Pulmonary artery endothelial cell (primary cell): ENCODE results near the gene RIMBP2. TPM values are rescaled to one million over a fixed set of nuclear protein-coding genes. Genes with fewer than 3 reads are reported as not detected.
"Not testable (repeated sequence)": the region's sequence is repeated elsewhere in the genome, so short reads cannot be mapped to it uniquely, and the experiment has no call there.

Experiments used
- DNase-seq: peaks from one replicate; pipeline ENCODE4 v3.0.0-alpha.2; 2011; ENCODE audit warnings: low read depth, low spot score
- total RNA-seq: library from RNA; depleted of rRNA; stranded (reverse); fragments of >200 nt; gene quantifications from 2 replicates; pipeline ENCODE4 v1.2.3, GENCODE V29; 2014

Gene RIMBP2
- total RNA-seq, 1 donor from 2014 or later = not detected

- DNase-seq = no peak
Observed at GRCh38 chr12:130608831-130609230, 107.3 kb downstream of the RIMBP2 start.

- DNase-seq = no peak
Observed at GRCh38 chr12:130608132-130608531, 108.0 kb downstream of the RIMBP2 start.

DNA sequence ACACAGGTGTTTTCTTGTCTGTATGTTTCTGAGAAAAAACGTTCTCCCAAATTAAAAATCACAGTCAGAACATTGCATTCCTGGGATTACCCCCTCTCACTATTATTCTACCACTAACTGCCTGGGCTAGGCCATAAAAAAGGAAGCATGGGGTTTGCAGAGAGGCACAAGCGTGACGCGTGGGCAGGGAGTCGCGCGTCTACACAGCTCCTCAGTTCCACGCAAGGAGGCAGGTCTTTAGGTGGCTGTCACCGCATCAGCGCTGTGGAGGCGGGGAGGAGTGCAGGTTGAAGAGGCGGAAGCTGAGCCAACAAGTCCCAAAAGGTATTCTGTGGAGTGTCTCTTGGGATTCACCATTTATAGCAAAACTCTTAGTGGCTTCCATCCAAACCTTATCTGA is 109.9 kb downstream of the RIMBP2 start:
- DNase-seq = no peak

DNA sequence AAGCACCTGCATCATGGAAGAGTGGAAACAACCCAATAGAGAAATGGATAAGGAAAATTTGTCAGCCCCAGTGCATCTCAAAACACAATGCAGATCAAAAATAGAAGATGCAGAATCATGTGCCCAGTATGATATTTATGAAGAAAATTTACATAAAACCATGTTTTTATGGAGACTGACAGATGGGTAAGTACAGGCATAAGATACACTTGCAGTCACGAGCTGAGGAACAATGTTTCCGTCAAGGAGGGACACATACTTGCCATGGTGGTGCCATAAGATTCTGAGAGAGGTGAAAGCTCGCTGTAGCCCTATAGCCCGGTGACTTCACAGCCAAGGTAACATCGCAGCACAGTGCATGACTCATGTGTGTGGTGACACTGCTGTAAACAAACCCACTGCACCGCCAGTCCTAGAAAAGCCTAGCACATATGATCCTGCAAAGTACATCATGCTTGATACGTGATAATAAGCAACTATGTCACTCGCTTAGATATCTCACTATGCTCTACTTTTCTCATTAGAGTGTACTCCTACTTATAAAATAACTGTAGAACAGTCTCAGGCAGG is 112.6 kb downstream of the RIMBP2 start:
- DNase-seq = no peak

- DNase-seq = no peak
Observed at GRCh38 chr12:130602251-130602650, 113.8 kb downstream of the RIMBP2 start.

GRCh38 chr12:130601327-130601726 is 114.8 kb downstream of the RIMBP2 start:
- DNase-seq = no peak

- DNase-seq = no peak
Observed at GRCh38 chr12:130596241-130596640, 119.9 kb downstream of the RIMBP2 start.

DNA sequence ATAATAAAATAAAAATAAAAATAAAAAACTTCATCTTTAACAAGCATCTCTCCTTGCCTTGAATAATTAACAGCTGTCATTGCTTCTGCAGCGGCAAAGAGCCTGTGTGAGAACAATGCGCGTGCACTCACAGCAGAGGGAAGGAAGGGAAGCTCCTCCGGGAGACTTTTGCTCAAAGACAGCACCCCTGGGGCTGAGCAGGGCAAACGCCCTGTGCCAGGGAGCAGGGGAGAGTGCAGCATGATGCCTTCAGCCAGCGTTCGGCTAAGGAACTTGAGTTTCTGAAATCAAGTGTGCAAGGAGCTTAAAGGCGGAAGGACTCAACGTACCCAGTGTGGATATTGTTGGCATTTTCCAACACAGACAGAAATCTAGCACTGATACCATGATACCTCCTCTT is 120.5 kb downstream of the RIMBP2 start:
- DNase-seq = no peak

DNA sequence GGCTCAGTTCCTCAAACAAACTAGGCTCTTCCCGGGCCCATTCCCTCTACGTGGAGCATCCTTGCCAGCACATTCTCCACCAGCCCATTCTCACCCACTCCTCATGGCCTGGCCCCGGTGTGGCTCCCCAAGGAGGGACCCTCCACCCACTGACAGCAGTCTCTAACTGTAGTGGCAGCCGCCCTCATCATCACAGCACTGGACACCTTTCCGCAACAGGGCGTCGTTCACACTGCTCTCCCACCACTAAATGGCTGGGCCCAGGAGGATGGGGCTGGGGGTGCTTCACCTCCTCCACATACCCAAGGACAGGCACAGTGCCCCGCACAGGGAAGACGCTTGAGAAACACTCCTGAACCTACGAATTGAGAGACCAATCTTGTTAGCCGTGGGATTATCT is 123.0 kb downstream of the RIMBP2 start:
- DNase-seq = no peak

GRCh38 chr12:130592641-130593040 is 123.5 kb downstream of the RIMBP2 start:
- DNase-seq = no peak

DNA sequence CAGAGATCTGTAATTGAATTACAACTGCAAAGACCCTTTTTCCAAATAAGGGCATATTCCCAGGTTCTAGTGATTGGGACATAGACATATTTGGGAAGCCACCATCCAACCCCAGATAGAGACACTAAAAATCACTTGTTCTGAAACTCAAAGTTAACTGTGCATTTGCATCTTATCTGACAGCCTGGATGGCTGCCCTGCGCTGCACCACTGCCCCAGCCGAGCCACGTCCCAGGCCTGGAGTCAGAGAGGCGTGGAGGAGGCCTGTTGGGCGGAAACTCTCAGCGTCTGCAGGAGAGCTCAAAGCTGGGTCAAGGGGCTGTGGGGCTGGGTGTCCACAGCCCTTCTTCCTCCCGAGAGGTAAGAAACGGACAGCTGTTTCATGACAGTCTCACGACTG is 124.4 kb downstream of the RIMBP2 start:
- no peak for DNase-seq

DNA sequence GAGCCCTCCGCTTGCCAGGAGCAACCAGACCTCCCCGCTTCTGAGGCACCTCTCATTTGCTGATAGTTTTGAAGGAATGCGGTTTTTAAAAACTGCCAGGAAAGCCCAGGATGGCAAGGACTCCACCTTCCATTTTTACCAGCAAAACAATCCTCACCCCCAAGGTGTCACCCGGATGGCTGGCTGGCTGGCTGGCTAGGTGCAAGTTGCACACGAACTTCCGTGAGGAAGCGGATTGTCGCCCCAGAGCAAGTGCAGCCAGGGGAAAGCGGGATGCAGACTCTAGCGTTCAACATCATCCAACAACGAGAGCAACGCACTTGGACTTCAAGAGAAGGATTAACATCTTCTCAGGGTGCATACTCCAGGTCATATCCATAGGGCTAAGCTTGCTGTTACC is 125.4 kb downstream of the RIMBP2 start:
- no peak for DNase-seq

- DNase-seq = no peak
Observed at GRCh38 chr12:130589540-130590317, 126.4 kb downstream of the RIMBP2 start.

DNA sequence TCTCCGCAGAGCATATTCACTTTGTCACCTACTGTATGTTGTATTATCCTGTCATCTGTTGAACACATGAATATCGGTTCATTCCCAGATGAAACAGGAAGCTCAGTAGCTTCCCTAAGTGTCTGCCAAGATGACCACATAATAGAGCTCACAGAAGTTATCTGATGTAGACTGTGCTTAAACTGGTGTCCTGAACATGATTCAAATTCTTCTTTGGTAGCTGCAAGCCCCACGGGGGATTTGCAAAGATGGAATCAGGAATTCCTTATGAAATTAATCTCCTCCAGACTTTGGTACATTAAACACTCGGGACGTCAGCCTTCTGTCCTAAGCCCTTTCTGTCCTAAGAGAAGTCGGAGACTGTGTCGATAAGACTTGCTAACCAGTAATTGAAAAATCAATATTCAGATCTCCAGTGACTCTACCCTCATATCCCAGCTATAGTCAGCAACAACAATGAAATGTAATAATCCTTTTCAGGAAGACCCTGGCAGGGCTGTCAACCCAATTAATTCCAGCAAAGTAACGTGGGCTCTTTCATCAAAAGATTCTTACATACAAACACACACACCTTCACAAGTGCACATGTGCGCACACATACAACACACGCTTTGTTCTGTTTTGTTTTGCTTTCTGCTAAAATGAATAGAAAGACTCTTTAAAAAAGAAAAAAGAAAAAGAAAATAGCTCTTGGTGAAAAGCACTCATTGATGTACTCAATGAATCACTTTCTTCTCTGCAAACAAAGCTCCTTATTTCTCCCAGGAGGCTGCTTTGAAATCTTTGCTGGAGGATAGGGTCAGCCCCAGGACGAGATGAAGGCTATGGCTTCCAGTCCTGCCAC is 127.2 kb downstream of the RIMBP2 start:
- no peak for DNase-seq

DNA sequence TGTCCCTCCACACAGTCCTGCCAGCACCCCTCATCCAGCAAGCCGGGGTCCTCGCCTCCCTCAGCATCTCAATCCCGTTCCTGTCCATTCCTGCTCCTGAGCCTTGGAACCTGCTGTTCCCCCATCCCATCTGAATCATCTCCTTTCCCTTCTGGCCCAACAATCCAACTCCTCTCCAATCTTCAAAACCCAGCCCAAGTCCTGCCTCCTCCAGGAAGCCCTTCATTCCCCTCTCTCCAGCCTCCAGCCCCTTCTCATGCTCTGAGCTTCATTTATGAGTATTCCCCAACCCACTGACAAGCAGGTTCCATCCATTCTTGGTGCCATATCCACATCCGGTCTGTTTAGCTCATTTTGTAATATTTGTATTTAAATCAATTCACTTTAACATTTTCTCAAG is 128.1 kb downstream of the RIMBP2 start:
- DNase-seq = no peak

DNA sequence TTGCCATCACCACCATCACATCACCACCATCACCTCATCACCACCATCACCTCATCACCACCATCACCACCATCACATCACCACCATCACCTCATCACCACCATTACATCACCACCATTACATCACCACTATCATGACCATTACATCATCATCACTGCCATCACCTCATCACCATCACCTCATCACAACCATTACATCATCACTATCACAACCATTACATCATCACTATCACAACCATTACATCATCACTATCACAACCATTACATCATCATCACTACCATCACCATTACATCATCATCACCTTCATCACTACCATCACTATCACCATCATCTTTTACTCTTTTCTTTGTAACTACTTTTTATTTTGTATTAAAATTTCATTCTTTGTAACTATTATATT is 131.6 kb downstream of the RIMBP2 start:
- DNase-seq = not testable (repeated sequence)

DNA sequence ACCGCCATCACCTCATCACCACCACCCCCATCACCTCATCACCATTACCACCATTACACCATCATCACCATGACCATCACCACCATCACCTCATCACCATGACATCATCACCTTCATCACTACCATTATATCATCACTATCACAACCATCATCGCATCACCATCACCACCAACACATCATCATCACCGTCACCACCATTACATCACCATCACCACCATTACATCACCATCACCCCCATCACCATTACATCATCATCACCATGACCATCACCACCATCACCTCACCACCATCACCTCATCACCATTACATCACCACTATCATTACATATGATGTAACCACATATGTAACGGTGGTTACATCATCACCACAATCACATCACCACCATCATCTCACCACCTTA is 132.3 kb downstream of the RIMBP2 start:
- DNase-seq = no peak

- no peak for DNase-seq
Observed at GRCh38 chr12:130583317-130583716, 132.8 kb downstream of the RIMBP2 start.

DNA sequence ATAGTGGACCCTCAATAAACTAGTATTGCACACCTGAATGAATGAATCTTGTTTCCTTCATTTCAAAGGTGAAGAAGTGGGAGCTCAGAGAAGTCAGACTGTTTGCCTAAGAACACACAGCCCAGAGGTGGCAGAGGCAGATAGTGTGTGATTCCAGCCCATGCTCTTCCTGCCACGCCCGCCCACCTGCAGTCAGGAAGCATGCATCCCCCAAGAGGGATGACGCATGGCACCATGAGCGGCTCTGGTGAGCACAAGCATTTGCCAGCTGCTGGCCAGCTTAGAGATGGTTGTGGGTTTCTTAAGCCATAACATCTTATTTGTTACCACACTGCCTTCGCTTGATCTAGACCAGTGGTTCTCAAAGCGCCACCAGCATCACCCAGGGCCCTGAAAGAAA is 133.8 kb downstream of the RIMBP2 start:
- DNase-seq = no peak

GRCh38 chr12:130581782-130582181 is 134.3 kb downstream of the RIMBP2 start:
- no peak for DNase-seq

GRCh38 chr12:130579231-130579630 is 136.9 kb downstream of the RIMBP2 start:
- DNase-seq = no peak

DNA sequence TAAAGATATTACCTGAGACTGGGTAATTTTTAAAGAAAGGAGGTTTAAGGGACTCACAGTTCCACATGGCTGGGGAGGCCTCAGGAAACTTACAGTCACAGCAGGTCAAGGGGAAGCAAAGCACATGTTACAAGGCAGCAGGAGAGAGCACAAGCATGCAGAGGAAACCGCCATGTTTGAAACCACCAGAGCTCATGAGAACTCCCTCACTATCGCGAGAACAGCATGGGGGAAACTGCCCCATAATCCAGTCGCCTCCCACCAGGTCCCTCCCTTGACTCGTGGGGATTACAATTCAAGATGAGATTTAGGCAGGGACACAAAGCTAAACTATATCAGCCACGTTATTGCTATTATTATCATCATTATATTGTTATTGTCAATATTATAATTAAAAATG is 138.7 kb downstream of the RIMBP2 start:
- no peak for DNase-seq
